Stimulated activated CD4-positive, alpha-beta T cell treated with anti-CD3 and anti-CD28 coated beads, TNF-alpha, amount 100 ng/mL, for 24 hours (primary cell): ENCODE measurements around the gene SNRNP35.
"Not testable (repeated sequence)": the region's sequence is repeated elsewhere in the genome, so short reads cannot be mapped to it uniquely, and the experiment has no call there.

Experiments
- DNase-seq, 3 experiments: peaks; one replicate each; pipeline ENCODE4 v3.0.0-alpha.2; 2020; ENCODE audit warnings: low read depth in 3 of 3

SNRNP35 gene

GRCh38 chr12:123457980-123458779 lies at the start of gene SNRNP35:
TSS of gene SNRNP35 (plus strand) at chr12:123458139. CDS start at chr12:123465541, 7,402 bp downstream.
- peak; percentile 73 to 80 (median 75) for DNase-seq

DNA sequence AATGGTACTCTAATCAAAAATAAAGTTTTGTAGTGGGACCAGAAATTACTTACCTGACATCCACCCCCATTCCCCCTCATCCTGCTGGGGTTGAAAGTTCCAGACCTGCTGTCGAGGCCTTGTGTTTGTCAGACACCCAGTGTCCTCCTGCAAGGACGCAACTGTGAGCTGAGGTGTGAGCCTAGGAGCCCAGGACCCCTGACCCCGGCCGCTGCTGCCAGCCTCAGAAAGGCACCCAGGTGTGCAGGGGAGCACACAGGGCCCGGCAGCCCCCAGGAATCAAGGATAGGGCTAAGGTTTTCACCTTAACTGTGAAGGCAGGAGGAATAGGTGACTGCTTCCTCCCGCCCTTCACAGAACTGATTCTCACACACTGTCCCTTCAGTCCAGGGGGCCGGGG lies 49.3 kb upstream of the SNRNP35 start:
- not testable (repeated sequence) for DNase-seq

GRCh38 chr12:123409284-123410040 lies 48.5 kb upstream of the SNRNP35 start:
- not testable (repeated sequence) for DNase-seq

- no peak for DNase-seq
Observed at GRCh38 chr12:123410041-123410412, 47.9 kb upstream of the SNRNP35 start.

- DNase-seq = no peak
Observed at GRCh38 chr12:123421314-123421713, 36.6 kb upstream of the SNRNP35 start.

- peak in 1 of 3 experiments; percentile 10 for DNase-seq
Observed at GRCh38 chr12:123427036-123427769, 30.7 kb upstream of the SNRNP35 start.

- no peak for DNase-seq
Observed at GRCh38 chr12:123428591-123428990, 29.3 kb upstream of the SNRNP35 start.

DNA sequence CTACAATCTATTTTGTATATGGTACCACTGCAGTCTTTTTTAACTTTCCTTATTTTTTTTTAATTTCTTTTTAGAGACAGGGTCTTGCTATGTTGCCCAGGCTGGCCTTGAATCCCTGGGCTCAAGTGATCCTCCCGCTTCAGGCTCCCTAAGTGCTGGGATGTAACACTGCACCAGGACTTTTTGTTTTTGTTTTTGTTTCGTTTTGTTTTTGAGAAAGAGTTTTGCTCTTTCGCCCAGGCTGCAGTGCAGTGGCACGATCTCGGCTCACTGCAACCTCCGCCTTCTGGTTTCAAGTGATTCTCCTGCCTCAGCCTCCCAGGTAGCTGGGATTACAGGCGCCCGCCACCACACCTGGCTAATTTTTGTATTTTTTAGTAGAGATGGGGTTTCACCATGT lies 28.8 kb upstream of the SNRNP35 start:
- DNase-seq = not testable (repeated sequence)

DNA sequence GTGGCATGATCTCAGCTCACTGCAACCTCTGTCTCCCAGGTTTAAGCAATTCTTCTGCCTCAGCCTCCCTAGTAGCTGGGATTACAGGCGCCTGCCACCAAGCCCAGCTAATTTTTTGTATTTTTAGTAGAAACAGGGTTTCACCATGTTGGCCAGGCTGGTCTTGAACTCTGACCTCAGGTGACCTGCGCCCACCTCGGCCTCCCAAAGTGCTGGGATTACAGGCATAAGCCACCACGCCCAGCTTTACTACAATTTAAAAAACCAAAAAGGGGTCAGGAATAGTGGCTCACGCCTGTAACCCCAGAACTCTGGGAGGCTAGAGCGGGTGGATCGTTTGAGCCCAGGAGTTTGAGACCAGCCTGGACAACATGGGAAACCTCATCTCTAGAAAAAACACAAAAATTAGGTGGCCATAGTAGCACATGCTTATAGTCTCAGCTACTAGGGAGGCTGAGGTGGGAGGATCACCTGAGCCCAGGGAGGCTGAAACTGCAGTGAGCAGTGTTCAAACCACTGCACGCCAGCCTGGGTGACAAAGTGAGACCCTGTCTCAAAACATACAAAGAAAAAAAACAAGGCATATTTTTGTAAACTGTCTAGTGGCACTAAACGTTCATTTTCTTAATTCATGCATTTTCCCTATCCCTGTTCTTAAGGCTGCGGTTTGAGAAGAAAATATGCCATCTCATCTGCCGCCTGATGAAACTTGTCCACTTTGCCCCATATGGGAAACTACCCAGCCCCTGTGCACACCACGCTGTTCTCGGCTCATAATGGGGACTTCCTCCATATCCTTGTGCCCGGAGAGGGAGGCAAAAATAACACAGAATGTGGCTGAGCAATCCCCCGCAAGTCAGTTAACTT lies 25.8 kb upstream of the SNRNP35 start:
- DNase-seq = peak in 1 of 3 experiments; percentile 22

- DNase-seq = no peak
Observed at GRCh38 chr12:123433615-123434014, 24.3 kb upstream of the SNRNP35 start.

GRCh38 chr12:123435636-123436016 lies 22.3 kb upstream of the SNRNP35 start:
- DNase-seq = no peak

- DNase-seq = peak; percentile 82 to 96 (median 89)
Observed at GRCh38 chr12:123436017-123436964, 21.6 kb upstream of the SNRNP35 start, which contains the start of gene RILPL2. TSS of gene RILPL2 (minus strand) at chr12:123436684. CDS start at chr12:123436420, 264 bp downstream.

GRCh38 chr12:123441523-123442164 lies 16.3 kb upstream of the SNRNP35 start:
- no peak for DNase-seq

- no peak for DNase-seq
Observed at GRCh38 chr12:123442774-123443173, 15.2 kb upstream of the SNRNP35 start.

DNA sequence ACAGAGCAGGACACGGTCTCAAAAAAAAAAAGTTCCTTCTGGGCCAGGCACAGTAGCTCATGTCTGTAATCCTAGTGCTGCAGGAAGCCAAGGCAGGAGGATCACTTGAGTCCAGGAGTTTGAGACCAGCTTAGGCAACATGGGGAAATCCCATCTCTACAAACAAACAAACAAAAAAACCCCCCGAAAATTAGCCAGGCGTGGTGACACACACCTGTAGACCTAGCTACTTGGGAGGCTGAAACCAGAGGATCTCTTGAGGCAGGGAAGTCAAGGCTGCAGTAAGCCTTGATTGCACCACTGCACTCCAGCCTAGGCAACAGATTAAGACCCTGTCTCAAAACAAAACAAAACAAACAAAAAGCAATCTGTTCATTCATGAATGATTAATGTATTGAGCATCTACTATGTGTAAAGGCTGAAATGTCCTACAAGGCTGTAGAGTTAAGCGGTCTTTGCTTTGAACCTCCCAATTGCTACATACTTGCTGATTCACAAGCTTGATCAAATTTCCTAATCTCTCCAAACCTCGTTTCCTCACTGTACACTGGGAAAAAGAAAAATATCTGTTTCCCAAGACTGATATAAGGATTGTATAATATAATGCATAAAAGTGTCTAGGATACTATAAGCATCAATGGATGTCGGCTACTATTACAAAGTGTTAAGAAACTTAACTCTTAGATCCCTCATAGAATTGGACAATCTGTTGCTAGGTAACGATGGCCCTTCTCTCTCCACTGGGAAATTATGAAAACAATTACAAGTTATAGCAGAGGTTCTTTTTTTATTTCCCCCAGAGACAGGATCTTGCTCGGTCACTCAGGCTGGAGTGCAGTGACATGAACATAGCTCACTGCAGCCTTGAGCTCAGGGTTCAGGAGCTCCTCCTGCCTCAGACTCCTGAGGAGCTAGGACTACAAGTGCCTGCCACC lies 13.6 kb upstream of the SNRNP35 start:
- no peak for DNase-seq

DNA sequence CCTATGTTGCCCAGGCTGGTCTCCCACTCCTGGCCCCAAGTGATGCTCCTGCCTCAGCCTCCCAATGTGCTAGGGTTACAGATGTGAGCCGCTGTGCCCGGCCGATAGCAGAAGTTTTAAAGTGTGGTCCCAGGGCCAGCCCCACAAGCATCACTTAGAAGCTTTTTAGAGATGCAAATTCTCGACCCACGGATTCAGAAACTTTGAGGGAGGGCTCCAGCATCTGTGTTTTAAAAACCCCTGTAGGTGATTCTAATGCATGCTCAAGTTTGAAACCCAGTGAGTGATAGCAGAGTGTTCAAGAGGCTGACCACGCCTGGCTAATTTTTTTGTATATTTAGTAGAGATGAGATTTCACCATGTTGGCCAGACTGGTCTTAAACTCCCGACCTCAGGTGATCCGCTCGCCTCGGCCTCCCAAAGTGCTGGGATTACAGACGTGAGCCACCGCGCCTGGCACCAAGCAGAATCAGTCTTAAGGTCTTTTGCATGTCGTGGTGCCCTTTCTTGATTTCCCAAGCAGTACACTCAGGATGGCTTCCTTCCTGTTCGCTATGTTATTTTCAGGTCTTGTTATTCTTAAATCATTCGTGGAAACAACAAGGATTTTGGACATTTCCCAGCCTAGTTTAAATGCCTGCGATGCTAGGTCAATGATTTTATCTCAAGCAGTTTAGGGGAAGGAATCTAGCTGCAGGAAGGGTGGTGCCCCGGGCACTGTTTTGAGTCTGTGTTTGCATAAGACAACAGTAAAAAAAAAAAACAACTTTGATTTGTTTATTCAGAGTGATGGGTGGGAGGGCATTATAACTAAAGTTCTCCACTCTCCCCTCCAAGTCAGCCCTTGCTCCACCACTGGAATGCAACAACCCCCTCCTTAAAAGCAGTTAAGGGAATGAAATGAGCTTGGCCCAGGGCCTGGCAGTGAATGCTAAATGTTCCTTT lies 12.3 kb upstream of the SNRNP35 start:
- DNase-seq = no peak

- no peak for DNase-seq
Observed at GRCh38 chr12:123446333-123446713, 11.6 kb upstream of the SNRNP35 start.
